Smooth muscle cell (in vitro differentiated cells): ENCODE results near the gene ZNF202. TPM values are rescaled to one million over a fixed set of nuclear protein-coding genes. Genes with fewer than 3 reads are reported as not detected.

Experiments used
- DNase-seq: peaks from one replicate; lab custom pipeline; 2025; ENCODE audit not compliant: unreplicated experiment; lab: John Stamatoyannopoulos, UW
- H2AFZ ChIP-seq: fragments of 200-600 bp; sonication (generic); 2 replicates; pipeline ENCODE4 v1.6.0; 2016; ENCODE audit warnings: antibody characterized with exemption, low read depth, mild to moderate bottlenecking
- H3F3A ChIP-seq: fragments of 200-600 bp; sonication (generic); 2 replicates; pipeline ENCODE4 v1.6.0; 2017; ENCODE audit warnings: antibody characterized with exemption, low read depth
- H3K27ac ChIP-seq: fragments of 200-600 bp; sonication (generic); 2 replicates; pipeline ENCODE4 v1.5.1; 2016; ENCODE audit warnings: low read depth, mild to moderate bottlenecking
- H3K27me3 ChIP-seq: fragments of 200-600 bp; sonication (generic); 2 replicates; pipeline ENCODE4 v1.6.1; 2016; ENCODE audit warnings: low read depth, mild to moderate bottlenecking
- H3K36me3 ChIP-seq: fragments of 200-600 bp; sonication (generic); 2 replicates; pipeline ENCODE4 v1.5.1; 2016; ENCODE audit warnings: low read depth
- H3K4me1 ChIP-seq: fragments of 200-600 bp; sonication (generic); 2 replicates; pipeline ENCODE4 v1.5.1; 2016; ENCODE audit warnings: low read depth
- H3K4me2 ChIP-seq: fragments of 200-600 bp; sonication (generic); 2 replicates; pipeline ENCODE4 v1.6.0; 2016; ENCODE audit warnings: mild to moderate bottlenecking
- H3K4me3 ChIP-seq: fragments of 200-600 bp; sonication (generic); 2 replicates; pipeline ENCODE4 v1.5.1; 2016; ENCODE audit warnings: mild to moderate bottlenecking
- H3K79me2 ChIP-seq: fragments of 200-600 bp; sonication (generic); 2 replicates; pipeline ENCODE4 v1.6.0; 2016; ENCODE audit warnings: low read depth, mild to moderate bottlenecking
- H3K9ac ChIP-seq: fragments of 200-600 bp; sonication (generic); 2 replicates; pipeline ENCODE4 v1.6.0; 2016; ENCODE audit warnings: low read depth
- H3K9me3 ChIP-seq: fragments of 200-600 bp; sonication (generic); replicated peaks from 2 replicates; pipeline ENCODE4 v1.5.1; 2016; ENCODE audit warnings: low read depth
- H4K20me1 ChIP-seq: fragments of 200-600 bp; sonication (generic); 2 replicates; pipeline ENCODE4 v1.6.0; 2016; ENCODE audit warnings: low read depth
- CTCF ChIP-seq: fragments of 200-600 bp; sonication (generic); IDR thresholded peaks from 2 replicates; pipeline ENCODE4 v1.5.1; 2017; ENCODE audit warnings: borderline replicate concordance, mild to moderate bottlenecking, antibody characterized with exemption; ENCODE audit not compliant: insufficient read depth, poor library complexity, severe bottlenecking
- WGBS: methylation state at CpG from one replicate; pipeline ENCODE4 v1.1.7; 2016; ENCODE audit warnings: low lambda C conversion rate; 5-methylcytosine and 5-hydroxymethylcytosine counted together
- polyA plus RNA-seq: library from polyadenylated mRNA; unstranded; fragments of >200 nt; fragmentation: Nextera tagmentation; extraction: Ambion mirVana; gene quantifications from 2 replicates; pipeline ENCODE4 v1.2.1, GENCODE V29; 2016
- small RNA-seq: library from RNA; depleted of rRNA; stranded (forward); fragments of <200 nt; gene quantifications from one replicate; pipeline ENCODE3, GENCODE V24; 2014
- total RNA-seq: library from RNA; depleted of rRNA; stranded (reverse); fragments of >200 nt; gene quantifications from 2 replicates; pipeline ENCODE4 v1.2.3, GENCODE V29; 2014

ZNF202 gene
- total and polyA plus RNA-seq, 2 experiments from 2014 or later = 3.6 to 6.2 TPM

GRCh38 chr11:123681030-123681429, 60.4 kb downstream of the ZNF202 start:
- peaks cover 11% of the 10 kb centered on the region for H3K27me3 ChIP-seq
- no peak overlapping the region for H3K27ac ChIP-seq
- H4K20me1 ChIP-seq = no peaks in the 10 kb centered on the region
- 88% methylated on average over 2 of the region's 2 CpGs for WGBS
- H2AFZ ChIP-seq = no peak overlapping the region
- DNase-seq = no peak
- no peaks in the 10 kb centered on the region for H3F3A ChIP-seq
- no peak overlapping the region for H3K4me3 ChIP-seq
- H3K79me2 ChIP-seq = no peaks in the 10 kb centered on the region
- H3K4me1 ChIP-seq = no peaks in the 10 kb centered on the region
- no peak overlapping the region for H3K4me2 ChIP-seq
- no peak for TF ChIP-seq CTCF
- no peaks in the 10 kb centered on the region for H3K9me3 ChIP-seq
- no peaks in the 10 kb centered on the region for H3K36me3 ChIP-seq
- H3K9ac ChIP-seq = no peak overlapping the region

- Histone ChIP-seq H3F3A (no peaks in the 10 kb centered on the region), H3K4me1 (no peaks in the 10 kb centered on the region), H3K4me3 (no peak overlapping the region), H3K4me2 (no peak overlapping the region), H3K79me2 (no peaks in the 10 kb centered on the region), H3K9ac (no peak overlapping the region), H3K27me3 (peaks cover 11% of the 10 kb centered on the region), H3K9me3 (no peaks in the 10 kb centered on the region), H2AFZ (no peak overlapping the region), H3K27ac (no peak overlapping the region), H3K36me3 (no peaks in the 10 kb centered on the region), H4K20me1 (no peaks in the 10 kb centered on the region)
- WGBS = 85% methylated on average over 2 of the region's 2 CpGs
- DNase-seq = no peak
- TF ChIP-seq CTCF = no peak
These were observed 63.2 kb downstream of the ZNF202 start for GRCh38 chr11:123678246-123678645.

GRCh38 chr11:123677510-123677909, 64.0 kb downstream of the ZNF202 start:
- no peaks in the 10 kb centered on the region for H4K20me1 ChIP-seq
- H3K4me3 ChIP-seq = no peak overlapping the region
- no peak overlapping the region for H3K4me2 ChIP-seq
- DNase-seq = no peak
- 64% methylated on average over 2 of the region's 2 CpGs for WGBS
- no peaks in the 10 kb centered on the region for H3K79me2 ChIP-seq
- H3K9ac ChIP-seq = no peak overlapping the region
- no peaks in the 10 kb centered on the region for H3K9me3 ChIP-seq
- no peak overlapping the region for H2AFZ ChIP-seq
- no peak overlapping the region for H3K27ac ChIP-seq
- H3K4me1 ChIP-seq = no peaks in the 10 kb centered on the region
- H3K36me3 ChIP-seq = no peaks in the 10 kb centered on the region
- no peak for TF ChIP-seq CTCF
- peaks cover 11% of the 10 kb centered on the region for H3K27me3 ChIP-seq
- no peaks in the 10 kb centered on the region for H3F3A ChIP-seq

- 50% methylated on average over 2 of the region's 2 CpGs for WGBS
- H3F3A ChIP-seq = no peaks in the 10 kb centered on the region
- no peaks in the 10 kb centered on the region for H3K79me2 ChIP-seq
- H3K4me3 ChIP-seq = no peak overlapping the region
- no peak overlapping the region for H3K27ac ChIP-seq
- H4K20me1 ChIP-seq = no peaks in the 10 kb centered on the region
- no peak for TF ChIP-seq CTCF
- no peak overlapping the region for H3K9ac ChIP-seq
- no peaks in the 10 kb centered on the region for H3K4me1 ChIP-seq
- no peak overlapping the region for H2AFZ ChIP-seq
- H3K36me3 ChIP-seq = no peaks in the 10 kb centered on the region
- H3K27me3 ChIP-seq = no peaks in the 10 kb centered on the region
- no peak overlapping the region for H3K4me2 ChIP-seq
- H3K9me3 ChIP-seq = no peaks in the 10 kb centered on the region
- no peak for DNase-seq
These were observed 67.2 kb downstream of the ZNF202 start for GRCh38 chr11:123674297-123674696.

Small RNA genes within 50 kb of the gene (small RNA-seq; reads per million reads assigned to genes)
- not detected for gene RNU1-21P

Other genes with a start within 250 kb of the ZNF202 start
- under 0.01 TPM in 2 replicates for gene SCN3B, start 87.0 kb downstream of the ZNF202 start, total RNA-seq
- gene SCN3B, start 87.0 kb downstream of the ZNF202 start, polyA plus RNA-seq = 0.23 and 0.46 TPM in 2 replicates
- not detected in 2 replicates for gene OR6X1, start 12.9 kb upstream of the ZNF202 start, total RNA-seq
- gene OR6X1, start 12.9 kb upstream of the ZNF202 start, polyA plus RNA-seq = not detected in 2 replicates
- not detected in 2 replicates for gene OR6M1, start 64.7 kb upstream of the ZNF202 start, total RNA-seq
- gene OR6M1, start 64.7 kb upstream of the ZNF202 start, polyA plus RNA-seq = not detected in 2 replicates
- not detected in 2 replicates for gene TMEM225, start 144.0 kb upstream of the ZNF202 start, total RNA-seq
- gene TMEM225, start 144.0 kb upstream of the ZNF202 start, polyA plus RNA-seq = not detected in 2 replicates
- gene OR8D4, start 160.5 kb upstream of the ZNF202 start, total RNA-seq = not detected in 2 replicates
- not detected in 2 replicates for gene OR8D4, start 160.5 kb upstream of the ZNF202 start, polyA plus RNA-seq
- not detected in 2 replicates for gene OR4D5, start 198.0 kb upstream of the ZNF202 start, total RNA-seq
- not detected in 2 replicates for gene OR4D5, start 198.0 kb upstream of the ZNF202 start, polyA plus RNA-seq
- gene OR6T1, start 202.2 kb upstream of the ZNF202 start, total RNA-seq = not detected in 2 replicates
- gene OR6T1, start 202.2 kb upstream of the ZNF202 start, polyA plus RNA-seq = not detected in 2 replicates
- not detected in 2 replicates for gene OR10S1, start 236.1 kb upstream of the ZNF202 start, total RNA-seq
- not detected in 2 replicates for gene OR10S1, start 236.1 kb upstream of the ZNF202 start, polyA plus RNA-seq